Measurements from ENCODE around the gene TNFRSF13B. TPM values are rescaled to one million over a fixed set of nuclear protein-coding genes. Genes with fewer than 3 reads are reported as not detected.
A peak's percentile ranks its signal among the peaks of the same experiment; 100 is the strongest.
"Not testable (repeated sequence)": the region's sequence is repeated elsewhere in the genome, so short reads cannot be mapped to it uniquely, and the experiment has no call there.

Gene TNFRSF13B
- total RNA-seq, 1 donor from 2014 or later: not detected

- peak; percentile 24 for DNase-seq (ENCODE audit: low read depth, low spot score)
Observed at GRCh38 chr17:16911141-16911937, 60.6 kb downstream of the TNFRSF13B start.

- no peak for DNase-seq (ENCODE audit: low read depth, low spot score)
Observed at GRCh38 chr17:16910341-16910740, 61.6 kb downstream of the TNFRSF13B start.

GRCh38 chr17:16909472-16910246 is 62.3 kb downstream of the TNFRSF13B start:
- DNase-seq (ENCODE audit: low read depth, low spot score): no peak

- DNase-seq (ENCODE audit: low read depth, low spot score): no peak
Observed at GRCh38 chr17:16908273-16908672, 63.6 kb downstream of the TNFRSF13B start.

GRCh38 chr17:16906680-16907079 is 65.2 kb downstream of the TNFRSF13B start:
- DNase-seq (ENCODE audit: low read depth, low spot score): no peak

GRCh38 chr17:16905593-16906191 is 66.2 kb downstream of the TNFRSF13B start:
- DNase-seq (ENCODE audit: low read depth, low spot score): no peak

- not testable (repeated sequence) for DNase-seq (ENCODE audit: low read depth, low spot score)
Observed at GRCh38 chr17:16903070-16903469, 68.8 kb downstream of the TNFRSF13B start.

- DNase-seq (ENCODE audit: low read depth, low spot score): no peak
Observed at GRCh38 chr17:16900288-16900882, 71.5 kb downstream of the TNFRSF13B start.

- not testable (repeated sequence) for DNase-seq (ENCODE audit: low read depth, low spot score)
Observed at GRCh38 chr17:16897211-16897896, 74.6 kb downstream of the TNFRSF13B start.

GRCh38 chr17:16896235-16896634 is 75.7 kb downstream of the TNFRSF13B start:
- DNase-seq (ENCODE audit: low read depth, low spot score): not testable (repeated sequence)

GRCh38 chr17:16893527-16893926 is 78.4 kb downstream of the TNFRSF13B start:
- DNase-seq (ENCODE audit: low read depth, low spot score): not testable (repeated sequence)

- DNase-seq (ENCODE audit: low read depth, low spot score): not testable (repeated sequence)
Observed at GRCh38 chr17:16892876-16893454, 79.0 kb downstream of the TNFRSF13B start.

GRCh38 chr17:16889088-16889465 is 82.8 kb downstream of the TNFRSF13B start:
- DNase-seq (ENCODE audit: low read depth, low spot score): no peak

Other genes with a start within 250 kb of the TNFRSF13B start
- gene MPRIP, start 70.3 kb upstream of the TNFRSF13B start, total RNA-seq: 108 and 164 TPM in 2 replicates
- 2.3 and 2.4 TPM in 2 replicates for gene PLD6, start 234.2 kb upstream of the TNFRSF13B start, total RNA-seq

Measured in pulmonary artery endothelial cell (primary cell).